ENCODE results near the gene PRRT1.
"Not testable (repeated sequence)": the region's sequence is repeated elsewhere in the genome, so short reads cannot be mapped to it uniquely, and the experiment has no call there.

PRRT1 gene

DNA sequence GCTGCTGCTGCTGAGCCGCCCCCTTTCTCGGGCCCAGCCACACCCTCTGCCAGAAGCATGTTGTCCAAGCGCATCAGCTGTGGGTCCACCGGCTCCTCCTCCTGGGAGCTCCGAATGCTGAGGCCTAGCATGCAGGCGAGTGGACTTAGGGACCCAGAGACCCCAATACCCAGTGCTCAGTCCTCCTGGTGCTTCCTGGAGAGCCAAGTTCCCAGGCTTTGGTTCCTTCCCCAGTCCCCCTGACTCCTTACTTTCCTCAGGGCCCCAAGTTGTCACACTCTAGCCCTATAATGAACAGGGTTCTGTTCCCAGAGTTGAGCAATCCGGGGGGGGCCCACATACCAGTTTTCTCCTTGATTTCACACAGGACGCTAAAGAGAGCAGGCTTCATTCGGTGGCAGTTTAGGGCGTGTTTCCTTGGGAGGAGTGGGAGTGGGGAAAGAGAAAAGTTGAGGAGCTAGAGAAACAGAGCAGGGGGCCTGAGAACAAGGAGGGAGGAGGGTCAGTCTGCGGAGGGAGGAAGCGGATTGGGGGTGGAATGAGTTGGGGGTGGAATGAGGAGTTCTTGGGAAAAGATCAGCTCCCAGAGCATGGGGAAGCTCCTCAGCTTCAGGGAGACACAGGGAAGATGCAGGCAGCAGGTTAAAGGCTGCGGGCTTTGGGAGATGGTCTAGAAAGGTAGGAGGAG, 36.8 kb upstream of the PRRT1 start:
- DNase-seq (ENCODE audit: low read depth in 2 of 2), result no peak

DNA sequence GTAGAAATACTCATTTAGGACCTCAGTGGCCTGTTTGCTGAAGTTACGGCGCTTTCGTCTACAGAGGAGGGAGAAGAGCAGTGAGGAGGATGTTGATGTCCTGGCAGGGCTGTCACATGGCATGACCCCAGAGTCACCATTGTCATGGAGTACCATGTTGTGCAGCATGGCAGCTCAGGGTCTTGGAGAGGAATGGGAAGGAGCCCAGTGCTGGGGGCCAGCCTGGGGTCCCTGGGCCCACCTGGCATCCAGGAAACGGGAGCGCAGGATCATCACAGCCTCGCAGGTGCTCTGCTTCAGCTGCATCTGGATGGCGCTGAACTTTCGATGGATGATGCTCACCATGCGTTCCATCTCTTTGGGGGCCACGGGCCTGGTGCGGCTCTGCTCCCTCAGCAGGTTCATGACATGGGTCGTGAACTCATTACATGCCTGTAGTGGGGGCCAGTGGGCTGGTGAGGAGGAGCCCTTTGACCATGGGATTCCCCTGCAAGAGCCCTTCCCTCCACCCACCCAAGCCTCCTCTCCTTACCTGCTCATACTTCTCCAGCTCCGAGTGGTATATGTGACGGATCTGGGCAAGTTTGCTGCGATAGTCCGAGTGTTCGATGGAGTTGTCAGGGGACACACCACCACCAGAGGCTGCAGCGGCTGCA, 36.1 kb upstream of the PRRT1 start:
- not testable (repeated sequence) for DNase-seq (ENCODE audit: low read depth in 2 of 2)

DNA sequence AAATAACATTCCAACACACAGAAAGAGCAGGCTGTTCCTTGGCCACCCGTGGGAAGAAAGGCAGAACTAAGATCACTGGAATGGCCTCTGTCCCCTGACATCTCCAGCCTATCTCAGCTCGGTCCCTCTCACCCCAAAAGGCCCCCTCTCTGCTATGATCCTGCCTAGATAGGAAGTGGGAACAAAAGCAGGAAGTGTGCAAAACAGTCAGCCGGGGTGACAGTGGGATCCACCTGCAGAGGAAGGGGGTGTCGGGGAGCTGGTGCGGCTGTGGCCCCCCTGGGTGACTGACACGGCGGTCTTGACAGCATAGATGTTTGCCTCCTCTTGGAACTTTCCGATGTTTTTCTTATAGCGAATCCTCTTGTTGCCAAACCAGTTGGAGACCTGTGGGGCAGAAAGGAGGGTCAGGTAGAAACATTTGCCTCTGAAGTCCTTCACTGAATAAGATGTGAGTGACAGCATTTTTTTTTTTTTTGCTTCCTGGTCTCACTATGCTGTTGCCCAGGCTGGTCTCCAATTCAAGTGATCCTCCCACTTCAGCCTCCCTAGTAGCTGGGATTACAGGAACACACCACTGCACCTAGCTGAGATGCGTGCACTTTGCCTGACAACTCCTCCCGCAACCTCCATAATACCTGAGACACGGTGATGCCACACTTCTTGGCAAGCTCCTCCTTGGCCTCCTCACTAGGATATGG, 35.4 kb upstream of the PRRT1 start:
- DNase-seq (ENCODE audit: low read depth in 2 of 2), result no peak

GRCh38 chr6:32186151-32186840, 34.6 kb upstream of the PRRT1 start:
- not testable (repeated sequence) for DNase-seq (ENCODE audit: low read depth in 2 of 2)

GRCh38 chr6:32185681-32186131, 34.0 kb upstream of the PRRT1 start:
- peak in 1 of 2 experiments; percentile 42 for DNase-seq (ENCODE audit: low read depth in 2 of 2)

- DNase-seq (ENCODE audit: low read depth in 2 of 2), result no peak
Observed at GRCh38 chr6:32184084-32184640, 32.4 kb upstream of the PRRT1 start, which contains the start of gene AGER. TSS of gene AGER (minus strand) at chr6:32184253. CDS start at chr6:32184222, 31 bp downstream.

GRCh38 chr6:32183483-32184083, 31.8 kb upstream of the PRRT1 start:
- no peak for DNase-seq (ENCODE audit: low read depth in 2 of 2)

DNA sequence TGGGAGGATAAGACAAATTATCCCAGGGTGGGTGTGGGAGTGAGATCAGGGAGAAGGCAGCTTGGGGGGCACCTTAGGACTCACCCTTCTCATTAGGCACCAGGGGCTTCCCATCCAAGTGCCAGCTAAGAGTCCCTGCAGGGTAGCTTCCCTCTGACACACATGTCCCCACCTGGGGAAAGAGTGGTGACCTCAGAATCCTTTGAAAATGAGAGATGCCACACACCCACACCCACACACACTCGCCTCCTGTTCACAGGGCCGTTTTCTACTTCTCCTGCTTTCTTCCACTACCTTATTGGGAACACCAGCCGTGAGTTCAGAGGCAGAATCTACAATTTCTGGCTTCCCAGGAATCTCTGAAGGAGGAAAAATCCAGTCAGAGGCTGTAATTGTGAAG, 31.3 kb upstream of the PRRT1 start:
- no peak for DNase-seq (ENCODE audit: low read depth in 2 of 2)

DNA sequence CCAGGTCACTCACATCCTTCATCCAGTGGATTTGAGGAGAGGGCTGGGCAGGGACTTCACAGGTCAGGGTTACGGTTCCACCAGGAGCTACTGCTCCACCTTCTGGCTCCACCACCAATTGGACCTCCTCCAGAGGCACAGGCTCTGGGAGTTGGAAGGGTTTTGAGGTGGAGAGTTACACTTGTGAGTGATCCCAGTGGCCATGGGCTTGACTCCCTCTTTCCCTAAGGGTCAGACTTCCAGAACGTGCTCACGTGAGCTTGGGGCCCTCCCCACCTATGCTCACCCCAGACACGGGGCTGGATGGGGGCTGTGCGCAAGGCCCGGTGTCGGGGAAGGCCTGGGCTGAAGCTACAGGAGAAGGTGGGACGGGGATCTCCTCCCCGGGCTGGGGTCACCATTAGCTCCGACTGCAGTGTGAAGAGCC, 30.8 kb upstream of the PRRT1 start:
- no peak for DNase-seq (ENCODE audit: low read depth in 2 of 2)

- DNase-seq (ENCODE audit: low read depth in 2 of 2), result no peak
Observed at GRCh38 chr6:32181915-32182529, 30.3 kb upstream of the PRRT1 start.

DNA sequence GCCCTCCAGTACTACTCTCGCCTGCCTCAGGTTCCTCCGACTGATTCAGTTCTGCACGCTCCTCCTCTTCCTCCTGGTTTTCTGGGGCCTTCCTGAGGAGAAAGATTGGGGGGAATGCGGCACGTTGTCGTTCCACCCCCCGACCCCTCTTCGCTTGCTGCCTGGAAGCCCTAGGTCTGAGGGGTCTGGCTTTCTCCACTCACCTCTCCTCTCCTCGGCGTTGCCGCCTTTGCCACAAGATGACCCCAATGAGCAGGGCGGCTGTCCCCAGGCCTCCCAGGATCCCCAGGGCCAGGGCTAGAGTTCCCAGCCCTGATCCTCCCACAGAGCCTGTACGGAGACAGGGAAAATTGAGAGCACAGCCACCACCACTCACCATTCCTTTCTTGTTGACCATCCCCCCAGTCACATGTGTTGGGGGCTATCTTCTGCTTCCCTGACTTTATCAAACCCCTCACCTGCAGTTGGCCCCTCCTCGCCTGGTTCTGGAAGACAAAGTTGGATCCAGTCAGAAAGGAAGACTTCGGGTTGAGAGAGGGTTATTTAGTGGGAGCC, 29.5 kb upstream of the PRRT1 start:
- no peak for DNase-seq (ENCODE audit: low read depth in 2 of 2)

GRCh38 chr6:32179766-32180405, 28.1 kb upstream of the PRRT1 start:
- no peak for DNase-seq (ENCODE audit: low read depth in 2 of 2)

DNA sequence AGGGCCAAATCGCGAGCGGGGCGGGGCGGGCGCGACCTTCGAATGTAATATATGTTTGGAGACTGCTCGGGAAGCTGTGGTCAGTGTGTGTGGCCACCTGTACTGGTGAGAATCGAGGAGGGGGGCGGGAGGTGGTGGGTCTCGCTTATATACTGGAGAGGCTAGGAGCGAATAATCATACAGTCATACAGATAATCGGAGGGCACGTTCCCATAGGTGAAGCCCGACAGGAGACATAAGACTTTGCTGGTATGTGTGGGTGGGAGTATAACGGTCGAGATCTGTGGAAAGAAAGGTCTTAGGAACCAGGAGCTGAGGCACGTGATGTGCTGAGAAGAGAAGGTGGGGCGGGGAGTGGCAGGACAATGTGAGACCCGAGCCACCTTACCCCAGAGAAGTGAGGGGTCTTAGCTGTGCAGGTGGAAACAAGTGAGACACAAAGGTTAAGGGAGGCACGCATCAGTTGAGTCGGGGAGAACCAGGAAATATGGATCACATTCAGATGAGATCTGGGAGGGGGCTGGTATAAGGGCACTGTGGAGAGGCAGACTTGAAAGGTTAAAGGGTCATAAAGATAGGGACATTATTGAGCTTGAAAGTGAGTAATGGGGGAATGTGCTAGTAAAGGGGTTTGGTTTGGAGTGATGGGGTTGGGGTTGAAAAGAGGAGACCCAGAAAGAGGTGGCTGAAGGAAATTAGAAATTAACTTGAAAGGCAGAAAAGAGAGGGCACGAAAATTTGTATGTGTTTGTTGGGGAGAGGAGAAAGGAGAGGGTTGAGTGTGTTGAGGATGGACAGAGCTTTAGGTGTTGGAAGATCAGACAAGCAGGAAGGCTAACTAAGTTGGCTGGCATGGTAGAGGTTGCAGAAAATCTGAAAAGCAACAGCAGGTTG, 27.1 kb upstream of the PRRT1 start:
- DNase-seq (ENCODE audit: low read depth in 2 of 2), result no peak

GRCh38 chr6:32177788-32178546, 26.2 kb upstream of the PRRT1 start, which contains the start of gene RNF5:
TSS of gene RNF5 (plus strand) at chr6:32178405. CDS start at chr6:32178512, 107 bp downstream.
- DNase-seq (ENCODE audit: low read depth in 2 of 2), result peak; percentile 100

DNA sequence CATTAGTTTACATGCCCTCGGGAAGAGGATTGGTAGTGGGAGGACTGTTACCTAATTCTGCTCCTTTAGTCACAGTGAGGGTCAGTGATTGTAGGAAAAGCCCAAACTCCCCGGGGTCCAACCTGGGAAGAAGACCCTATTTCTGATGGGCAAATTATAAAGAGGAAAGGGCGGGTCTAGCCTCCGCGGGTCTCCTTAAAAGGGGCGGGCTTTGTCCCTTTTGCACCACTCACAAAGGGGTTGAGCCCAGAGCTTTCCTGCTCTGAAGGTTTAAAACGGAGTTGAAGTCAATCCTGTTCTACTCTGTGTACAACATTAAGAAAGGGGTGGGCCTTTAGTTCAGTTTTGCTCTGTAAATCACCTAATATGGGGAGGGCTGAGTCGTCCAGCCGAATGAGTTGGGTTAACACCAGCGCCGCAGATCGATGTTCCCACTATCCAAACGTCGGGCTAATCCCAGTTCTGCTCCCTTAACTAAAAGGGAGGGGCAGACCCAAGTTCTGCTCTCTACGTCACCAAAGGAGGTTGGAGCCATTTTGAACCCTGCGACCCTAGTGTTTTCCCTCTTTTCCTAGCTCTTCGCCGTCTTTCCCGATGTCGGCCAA, 25.5 kb upstream of the PRRT1 start:
- DNase-seq (ENCODE audit: low read depth in 2 of 2), result no peak

DNA sequence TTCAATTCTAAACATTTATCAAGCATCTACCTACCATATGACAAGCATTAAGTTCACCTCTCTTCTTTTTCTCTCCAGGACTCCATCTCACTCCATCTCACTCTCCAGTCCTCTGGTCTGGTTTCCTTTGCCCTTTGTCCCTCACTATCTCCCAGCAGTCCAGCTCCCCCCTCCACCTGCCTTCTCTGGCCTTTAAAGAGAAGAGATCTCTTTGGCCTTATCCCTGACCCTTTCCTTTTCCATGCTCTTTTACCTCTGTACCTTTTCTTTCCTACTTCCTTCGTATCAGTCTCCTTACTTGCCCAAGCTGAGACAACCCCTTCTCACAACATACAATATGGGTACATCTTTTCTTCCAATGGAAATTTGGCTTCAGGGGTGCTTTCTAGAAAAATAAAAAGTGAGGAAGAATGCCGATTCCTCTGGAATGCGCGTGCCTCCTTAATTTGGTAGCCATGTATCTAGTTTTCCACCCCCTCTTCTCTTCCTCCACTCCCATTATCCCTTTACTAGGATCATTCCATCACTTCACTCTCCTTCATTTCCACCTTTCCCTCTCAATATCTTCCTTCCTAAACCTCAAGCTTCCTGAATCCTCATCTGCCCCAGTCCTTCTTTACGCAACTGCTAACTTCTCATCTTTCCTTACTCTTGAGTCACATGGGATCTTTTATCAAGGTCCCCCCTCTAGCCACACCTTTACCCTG, 24.9 kb upstream of the PRRT1 start:
- DNase-seq (ENCODE audit: low read depth in 2 of 2), result no peak

Data from fibroblast of skin of left biceps (primary cell).